ENCODE data around the gene HYDIN. TPM values are rescaled to one million over a fixed set of nuclear protein-coding genes. Genes with fewer than 3 reads are reported as not detected.

Gene HYDIN
- polyA plus RNA-seq, 1 of the 3 experiments (the other 2 are of a cell fraction) = 0.33 TPM

DNA sequence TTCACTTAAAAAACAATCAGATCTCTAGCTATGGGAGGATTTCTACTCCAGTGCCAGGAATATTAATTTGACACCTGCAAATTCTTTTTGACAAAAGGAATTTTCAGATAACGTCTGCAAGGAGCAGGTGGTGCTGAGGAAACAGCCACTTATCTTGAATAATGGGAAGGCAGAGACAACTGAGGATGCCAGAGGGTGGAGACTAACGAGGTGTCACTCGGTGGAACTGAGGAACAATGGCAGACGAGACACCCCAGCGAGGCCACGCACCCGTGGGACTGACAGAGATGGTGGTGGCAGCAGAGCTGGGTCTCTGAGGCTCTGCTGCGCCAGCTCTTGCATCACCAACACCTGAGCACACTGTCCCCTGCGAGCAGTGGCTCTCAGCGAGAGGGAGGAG lies 471.7 kb downstream of the HYDIN start:
- no peak overlapping the region for H3K4me3 ChIP-seq (ENCODE audit: low read depth in 2 of 2, low read length in 1 of 2)
- POLR2A ChIA-PET = interaction anchor here (0.6 kb wide), 1 partner anchor 236 kb away, joined by 6 read pairs; the partner anchor contains the start of gene COG4
- no peaks in the 10 kb centered on the region for H4K20me1 ChIP-seq (ENCODE audit: insufficient read depth)
- no peak overlapping the region for H3K9ac ChIP-seq
- no peaks in the 10 kb centered on the region for H3K79me2 ChIP-seq (ENCODE audit: insufficient read depth)
- CTCF ChIA-PET = interaction anchor here (0.7 to 6.8 kb wide), 5 partner anchors 11 to 105 kb away, joined by 3 to 54 read pairs (median 3); no protein-coding TSS in a partner anchor
- H3K36me3 ChIP-seq (replicated peaks in 1 of 2; ENCODE audit: control insufficient read depth in 1 of 2, insufficient read depth in 2 of 2, low read length in 1 of 2) = peaks cover 4 to 30% of the 10 kb centered on the region in 2 experiments
- no peak overlapping the region for H2AFZ ChIP-seq (ENCODE audit: low read depth)
- peaks cover 4 to 20% of the 10 kb centered on the region in 2 experiments; a peak in 3 of 4 replicates for H3K4me1 ChIP-seq (ENCODE audit: control insufficient read depth in 1 of 2, insufficient read depth in 2 of 2, low read depth in 1 of 2, low read length in 1 of 2)
- H3K9me2 ChIP-seq = no peaks in the 10 kb centered on the region
- H3K4me2 ChIP-seq = no peak overlapping the region
- no peaks in the 10 kb centered on the region for H3K9me3 ChIP-seq
- no peak overlapping the region for H3K27ac ChIP-seq (ENCODE audit: low read depth in 2 of 2, low read length in 1 of 2)
- DNase-seq = no peak
- H3F3A ChIP-seq (replicated peaks; ENCODE audit: insufficient read depth) = peaks cover 20% of the 10 kb centered on the region
- no peaks in the 10 kb centered on the region for H3K27me3 ChIP-seq (ENCODE audit: insufficient read depth)
- TF ChIP-seq, protein P1, sequence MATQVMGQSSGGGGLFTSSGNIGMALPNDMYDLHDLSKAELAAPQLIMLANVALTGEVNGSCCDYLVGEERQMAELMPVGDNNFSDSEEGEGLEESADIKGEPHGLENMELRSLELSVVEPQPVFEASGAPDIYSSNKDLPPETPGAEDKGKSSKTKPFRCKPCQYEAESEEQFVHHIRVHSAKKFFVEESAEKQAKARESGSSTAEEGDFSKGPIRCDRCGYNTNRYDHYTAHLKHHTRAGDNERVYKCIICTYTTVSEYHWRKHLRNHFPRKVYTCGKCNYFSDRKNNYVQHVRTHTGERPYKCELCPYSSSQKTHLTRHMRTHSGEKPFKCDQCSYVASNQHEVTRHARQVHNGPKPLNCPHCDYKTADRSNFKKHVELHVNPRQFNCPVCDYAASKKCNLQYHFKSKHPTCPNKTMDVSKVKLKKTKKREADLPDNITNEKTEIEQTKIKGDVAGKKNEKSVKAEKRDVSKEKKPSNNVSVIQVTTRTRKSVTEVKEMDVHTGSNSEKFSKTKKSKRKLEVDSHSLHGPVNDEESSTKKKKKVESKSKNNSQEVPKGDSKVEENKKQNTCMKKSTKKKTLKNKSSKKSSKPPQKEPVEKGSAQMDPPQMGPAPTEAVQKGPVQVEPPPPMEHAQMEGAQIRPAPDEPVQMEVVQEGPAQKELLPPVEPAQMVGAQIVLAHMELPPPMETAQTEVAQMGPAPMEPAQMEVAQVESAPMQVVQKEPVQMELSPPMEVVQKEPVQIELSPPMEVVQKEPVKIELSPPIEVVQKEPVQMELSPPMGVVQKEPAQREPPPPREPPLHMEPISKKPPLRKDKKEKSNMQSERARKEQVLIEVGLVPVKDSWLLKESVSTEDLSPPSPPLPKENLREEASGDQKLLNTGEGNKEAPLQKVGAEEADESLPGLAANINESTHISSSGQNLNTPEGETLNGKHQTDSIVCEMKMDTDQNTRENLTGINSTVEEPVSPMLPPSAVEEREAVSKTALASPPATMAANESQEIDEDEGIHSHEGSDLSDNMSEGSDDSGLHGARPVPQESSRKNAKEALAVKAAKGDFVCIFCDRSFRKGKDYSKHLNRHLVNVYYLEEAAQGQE (IDR thresholded peaks at IDR 0.05; ENCODE audit: low read depth, low read length) = no peak
- TF ChIP-seq EZH2phosphoT487 (IDR thresholded peaks at IDR 0.05; ENCODE audit: borderline replicate concordance, low read depth) = no peak
- no peak for TF ChIP-seq IRF3 (IDR thresholded peaks at IDR 0.05; ENCODE audit: low read depth, low read length)
- TF ChIP-seq MEF2A (IDR thresholded peaks at IDR 0.05; ENCODE audit: borderline replicate concordance, low read depth) = no peak
- TF ChIP-seq USF1 (IDR thresholded peaks at IDR 0.05; ENCODE audit: borderline replicate concordance, low read depth) = no peak
- WGBS (ENCODE audit: low lambda C conversion rate) = 83% methylated on average over 10 of the region's 10 CpGs

Small RNAs within 50 kb of the gene (small RNA-seq; reads per million reads assigned to genes)
- gene RNU6ATAC25P = 0 to 1.6 (median 0) reads per million in 7 experiments

Other genes with a start within 250 kb of the HYDIN start
- 7.2 and 9.6 TPM in 2 replicates for gene CMTR2, start 58.7 kb upstream of the HYDIN start, polyA plus RNA-seq (2012; rRNA removed)
- gene CALB2, start 128.0 kb upstream of the HYDIN start, polyA plus RNA-seq (2012; rRNA removed) = 0.12 and 0.23 TPM in 2 replicates
- not detected in 2 replicates for gene TLE7, start 211.3 kb upstream of the HYDIN start, polyA plus RNA-seq (2012; rRNA removed)
- 6.5 and 7.3 TPM in 2 replicates for gene ZNF23, start 231.5 kb upstream of the HYDIN start, polyA plus RNA-seq (2012; rRNA removed)